Thyroid gland (tissue), 4 donors: ENCODE data around the gene PAPLN. TPM values are rescaled to one million over a fixed set of nuclear protein-coding genes. Genes with fewer than 3 reads are reported as not detected.

Experiments used
- DNase-seq, 2 donors: peaks; one replicate each; pipeline ENCODE4 v3.0.0-alpha.2; 2019
- H3K27ac ChIP-seq, 3 donors: fragments of 200-600 bp; sonication (generic); 1 replicate in 2 of 3; 2 replicates in 1 of 3; pipeline ENCODE4 v1.5.1; 2016 to 2019; ENCODE audit warnings: mild to moderate bottlenecking in 1 of 3, moderate library complexity in 1 of 3
- H3K27me3 ChIP-seq: fragments of 200-600 bp; sonication (generic); one replicate; pipeline ENCODE4 v1.5.1; 2019
- H3K36me3 ChIP-seq, 2 donors: fragments of 200-600 bp; sonication (generic); one replicate each; pipeline ENCODE4 v1.5.1; 2016 to 2019
- H3K4me1 ChIP-seq, 2 donors: fragments of 200-600 bp; sonication (generic); one replicate each; pipeline ENCODE4 v1.5.1; 2017 to 2019
- H3K4me3 ChIP-seq, 3 donors: fragments of 200-600 bp; sonication (generic); replicated peaks in 1 of 3; 1 replicate in 2 of 3; 2 replicates in 1 of 3; pipeline ENCODE4 v1.5.1; 2016; ENCODE audit warnings: mild to moderate bottlenecking in 1 of 3
- H3K9me3 ChIP-seq: fragments of 200-600 bp; sonication (generic); one replicate; pipeline ENCODE4 v1.5.1; 2017
- POLR2A ChIP-seq, 2 donors: fragments of 450-650 bp; IDR thresholded peaks; one replicate each; pipeline ENCODE4 v1.6.1; 2017; ENCODE audit warnings: antibody characterized with exemption in 2 of 2, mild to moderate bottlenecking in 2 of 2, moderate library complexity in 1 of 2
- WGBS, 2 donors: methylation state at CpG; one replicate each; pipeline ENCODE4 v1.1.5; 2017; 5-methylcytosine and 5-hydroxymethylcytosine counted together
- intact Hi-C: fragments of 100-400 bp; cut with DNase I; formaldehyde crosslinking; loops from one replicate; pipeline ENCODE4 v1.15.1; 2023
- small RNA-seq: library from RNA; depleted of rRNA; stranded (forward); fragments of <200 nt; gene quantifications from one replicate; pipeline ENCODE3, GENCODE V24; 2016
- total RNA-seq, 4 donors: library from RNA; depleted of rRNA; stranded (reverse); fragments of >200 nt; gene quantifications; one replicate each; pipeline ENCODE4 v1.2.3, GENCODE V29; 2016
- TF ChIP-seq, protein P1 (sequence below), 6 experiments: fragments of 200-600 bp in 3 of 6; fragments of 450-650 bp in 3 of 6; sonication (generic) in 3 of 6; IDR thresholded peaks; one replicate each; pipeline ENCODE4 v1.5.1; 2016 to 2019; ENCODE audit warnings: antibody characterized with exemption in 6 of 6, mild to moderate bottlenecking in 2 of 6, inconsistent platforms in 1 of 6, moderate library complexity in 1 of 6

PAPLN gene
- total RNA-seq, 4 donors from 2014 or later = 23.2 to 82.8 (median 48.4) TPM

DNA sequence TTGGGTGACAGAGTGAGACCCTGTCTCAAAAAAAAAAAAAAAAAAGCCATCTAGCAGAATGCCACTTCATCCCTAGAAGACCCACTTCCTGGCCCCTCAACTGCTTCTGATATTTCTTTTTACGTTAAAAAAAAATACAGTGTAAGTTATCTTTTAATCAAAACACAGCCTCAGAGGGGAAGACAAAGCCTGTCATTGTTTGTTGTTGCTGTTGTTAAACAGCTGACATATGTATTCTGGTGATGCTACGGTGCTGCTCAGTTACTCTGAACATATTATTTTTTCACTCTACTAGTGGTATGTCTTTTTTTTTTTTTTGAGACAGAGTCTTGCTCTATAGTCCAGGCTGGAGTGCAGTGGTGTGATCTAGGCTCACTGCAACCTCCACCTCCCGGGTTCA is 75.4 kb downstream of the PAPLN start:
- 89 to 92% methylated on average over 3 of the region's 3 CpGs for WGBS, 2 donors

DNA sequence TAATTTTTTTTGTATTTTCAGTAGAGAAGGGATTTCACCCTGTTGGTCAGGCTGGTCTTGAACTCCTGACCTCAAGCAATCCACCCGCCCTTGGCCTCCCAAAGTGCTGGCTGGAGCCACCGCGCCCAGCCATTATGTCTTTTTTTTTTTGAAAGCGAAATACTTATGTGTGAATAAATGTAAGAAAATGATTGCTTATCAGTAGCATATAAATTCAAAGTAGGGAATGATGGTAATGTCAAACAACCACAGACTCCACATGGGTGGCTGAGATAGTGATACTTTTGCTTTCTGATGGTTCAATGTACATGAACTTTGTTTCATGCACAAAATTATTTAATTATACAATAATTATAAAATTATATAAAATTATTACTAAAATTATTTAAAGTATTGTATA is 75.8 kb downstream of the PAPLN start:
- H3K27ac ChIP-seq = no peak overlapping the region
- intact Hi-C loops = no loop called here
- peaks cover 0 to 16% of the 10 kb centered on the region in 2 donors for H3K4me1 ChIP-seq
- no peaks in the 10 kb centered on the region for H3K36me3 ChIP-seq
- TF ChIP-seq, protein P1, sequence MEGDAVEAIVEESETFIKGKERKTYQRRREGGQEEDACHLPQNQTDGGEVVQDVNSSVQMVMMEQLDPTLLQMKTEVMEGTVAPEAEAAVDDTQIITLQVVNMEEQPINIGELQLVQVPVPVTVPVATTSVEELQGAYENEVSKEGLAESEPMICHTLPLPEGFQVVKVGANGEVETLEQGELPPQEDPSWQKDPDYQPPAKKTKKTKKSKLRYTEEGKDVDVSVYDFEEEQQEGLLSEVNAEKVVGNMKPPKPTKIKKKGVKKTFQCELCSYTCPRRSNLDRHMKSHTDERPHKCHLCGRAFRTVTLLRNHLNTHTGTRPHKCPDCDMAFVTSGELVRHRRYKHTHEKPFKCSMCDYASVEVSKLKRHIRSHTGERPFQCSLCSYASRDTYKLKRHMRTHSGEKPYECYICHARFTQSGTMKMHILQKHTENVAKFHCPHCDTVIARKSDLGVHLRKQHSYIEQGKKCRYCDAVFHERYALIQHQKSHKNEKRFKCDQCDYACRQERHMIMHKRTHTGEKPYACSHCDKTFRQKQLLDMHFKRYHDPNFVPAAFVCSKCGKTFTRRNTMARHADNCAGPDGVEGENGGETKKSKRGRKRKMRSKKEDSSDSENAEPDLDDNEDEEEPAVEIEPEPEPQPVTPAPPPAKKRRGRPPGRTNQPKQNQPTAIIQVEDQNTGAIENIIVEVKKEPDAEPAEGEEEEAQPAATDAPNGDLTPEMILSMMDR (IDR thresholded peaks at IDR 0.05) = no peak
- TF ChIP-seq POLR2A (IDR thresholded peaks at IDR 0.05) = no peak
- WGBS, 2 donors = 96 to 98% methylated on average over 4 of the region's 4 CpGs
- H3K27me3 ChIP-seq = no peaks in the 10 kb centered on the region
- H3K4me3 ChIP-seq = no peak overlapping the region
- H3K9me3 ChIP-seq = no peaks in the 10 kb centered on the region
- DNase-seq = no peak

More for the DNA sequence above, 75.4 kb downstream of the PAPLN start:
- TF ChIP-seq, protein P1 (IDR thresholded peaks at IDR 0.05) = no peak
- TF ChIP-seq POLR2A (IDR thresholded peaks at IDR 0.05) = no peak
- peaks cover 0 to 16% of the 10 kb centered on the region in 2 donors for H3K4me1 ChIP-seq
- no peaks in the 10 kb centered on the region for H3K36me3 ChIP-seq
- intact Hi-C loops = no loop called here
- DNase-seq = no peak
- H3K27ac ChIP-seq = no peak overlapping the region
- H3K9me3 ChIP-seq = no peaks in the 10 kb centered on the region
- no peak overlapping the region for H3K4me3 ChIP-seq
- H3K27me3 ChIP-seq = no peaks in the 10 kb centered on the region

DNA sequence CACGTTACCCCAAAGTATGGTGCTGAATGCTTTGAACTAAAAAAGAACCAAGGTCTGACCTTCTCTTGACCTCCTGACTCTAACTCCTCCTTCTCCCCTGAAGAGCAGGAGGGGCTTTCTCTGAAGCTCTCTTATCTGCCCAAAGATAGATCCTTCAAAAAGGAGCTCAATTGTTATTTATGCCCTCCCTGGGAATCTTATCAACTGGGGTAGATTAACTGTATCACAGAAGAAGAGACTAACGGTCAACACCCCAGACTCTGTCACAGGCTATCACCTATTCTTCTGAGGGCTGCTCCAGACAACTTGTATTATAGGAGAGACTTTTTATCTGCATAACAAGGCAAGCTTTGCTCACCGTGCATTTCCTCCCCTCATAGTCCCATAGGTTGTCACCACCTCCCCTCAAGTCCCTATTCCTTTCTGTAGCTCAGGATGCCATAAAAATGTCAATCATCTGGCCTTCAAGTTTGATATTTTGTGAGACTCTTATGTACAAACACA is 86.6 kb downstream of the PAPLN start:
- intact Hi-C loops = no loop called here
- TF ChIP-seq, protein P1 (IDR thresholded peaks at IDR 0.05) = no peak
- no peak for TF ChIP-seq POLR2A (IDR thresholded peaks at IDR 0.05)
- H3K9me3 ChIP-seq = no peaks in the 10 kb centered on the region
- no peak overlapping the region for H3K4me3 ChIP-seq
- no peaks in the 10 kb centered on the region for H3K36me3 ChIP-seq
- H3K4me1 ChIP-seq = peaks cover 6 to 23% of the 10 kb centered on the region in 2 donors
- DNase-seq = no peak
- H3K27me3 ChIP-seq = no peaks in the 10 kb centered on the region
- peak overlapping the region in 1 of 3 donors; percentile 21 for H3K27ac ChIP-seq
- 64 to 68% methylated on average over 3 of the region's 3 CpGs for WGBS, 2 donors

Small RNA genes within 50 kb of the gene (small RNA-seq; reads per million reads assigned to genes)
- not detected for gene AC004858.1
- gene RNU6-419P = not detected

Other genes starting within 250 kb of the PAPLN start
- gene ZFYVE1, start 210.4 kb upstream of the PAPLN start, total RNA-seq = 10 to 100 TPM; 21.9 to 29.2 (median 27.1) TPM
- 100 to 1,000 TPM in 1 of 4 donors, 10 to 100 TPM in 3; 56.0 to 103 (median 69.9) TPM for gene RBM25, start 179.0 kb upstream of the PAPLN start, total RNA-seq
- 100 to 1,000 TPM in 1 of 4 donors, 10 to 100 TPM in 3; 54.6 to 100 (median 68.1) TPM for gene PSEN1, start 101.0 kb upstream of the PAPLN start, total RNA-seq
- 100 to 1,000 TPM in 1 of 4 donors, 10 to 100 TPM in 3; 67.1 to 101 (median 86.7) TPM for gene NUMB, start 221.0 kb downstream of the PAPLN start, total RNA-seq